CD14-positive monocyte (primary cell): Measurements from ENCODE around the gene AGPAT2. TPM values are rescaled to one million over a fixed set of nuclear protein-coding genes. Genes with fewer than 3 reads are reported as not detected.

Experiments used
- DNase-seq, 3 donors: peaks; one replicate each; pipeline ENCODE4 v3.0.0-alpha.2; 2011 to 2022
- H2AFZ ChIP-seq: 2 replicates; pipeline ENCODE4 v1.6.0; 2012; ENCODE audit warnings: mild to moderate bottlenecking, low read depth, low read length, inconsistent platforms; ENCODE audit not compliant: insufficient read depth, poor library complexity, severe bottlenecking
- H3K27ac ChIP-seq, 2 donors: 1 replicate in 1 of 2; 2 replicates in 1 of 2; pipeline ENCODE4 v1.5.1; 2012 to 2013; ENCODE audit warnings: low read length in 2 of 2, control low read depth in 1 of 2, inconsistent platforms in 1 of 2, low read depth in 1 of 2, mild to moderate bottlenecking in 1 of 2
- H3K27me3 ChIP-seq, 2 donors: one replicate each; pipeline versions ENCODE4 v1.6.0 to v1.6.1; 2011 to 2013; ENCODE audit warnings: low read length in 2 of 2; ENCODE audit not compliant: control insufficient read depth in 2 of 2, insufficient read depth in 2 of 2
- H3K36me3 ChIP-seq, 2 donors: replicated peaks in 1 of 2; 1 replicate in 1 of 2; 2 replicates in 1 of 2; pipeline versions ENCODE4 v1.5.1 to v1.6.1; 2012 to 2013; ENCODE audit warnings: low read length in 2 of 2, control low read depth in 1 of 2, inconsistent platforms in 1 of 2, mild to moderate bottlenecking in 1 of 2; ENCODE audit not compliant: insufficient read depth in 2 of 2, control insufficient read depth in 1 of 2
- H3K4me1 ChIP-seq, 2 donors: 1 replicate in 1 of 2; 2 replicates in 1 of 2; pipeline versions ENCODE4 v1.5.1 to v1.6.1; 2012 to 2013; ENCODE audit warnings: low read length in 2 of 2, control low read depth in 1 of 2, inconsistent platforms in 1 of 2, mild to moderate bottlenecking in 1 of 2, moderate library complexity in 1 of 2; ENCODE audit not compliant: insufficient read depth in 2 of 2, control insufficient read depth in 1 of 2
- H3K4me2 ChIP-seq: replicated peaks from 2 replicates; pipeline ENCODE3; 2012; ENCODE audit warnings: low read length, moderate library complexity, mild to moderate bottlenecking; ENCODE audit not compliant: poor library complexity, severe bottlenecking; ENCODE audit errors: extremely low read depth
- H3K4me3 ChIP-seq, 3 experiments: fragments of 200-600 bp in 1 of 3; sonication (generic) in 1 of 3; replicated peaks in 1 of 3; 1 replicate in 2 of 3; 2 replicates in 1 of 3; pipeline ENCODE4 v1.5.1; 2011 to 2013; ENCODE audit warnings: low read length in 3 of 3, mild to moderate bottlenecking in 3 of 3, control low read depth in 2 of 3, low read depth in 2 of 3, inconsistent platforms in 1 of 3, moderate library complexity in 1 of 3
- H3K79me2 ChIP-seq: 2 replicates; pipeline ENCODE4 v1.6.0; 2012; ENCODE audit warnings: mild to moderate bottlenecking, control low read depth, inconsistent platforms, low read length, moderate library complexity; ENCODE audit not compliant: insufficient read depth
- H3K9ac ChIP-seq: 2 replicates; pipeline ENCODE4 v1.6.0; 2017; ENCODE audit warnings: low read length, mild to moderate bottlenecking; ENCODE audit not compliant: insufficient read depth, poor library complexity, severe bottlenecking
- H3K9me3 ChIP-seq, 2 donors: replicated peaks in 1 of 2; 1 replicate in 1 of 2; 2 replicates in 1 of 2; pipeline versions ENCODE4 v1.5.1 to v1.6.1; 2012 to 2013; ENCODE audit warnings: low read length in 2 of 2, control low read depth in 1 of 2; ENCODE audit not compliant: control insufficient read depth in 1 of 2, insufficient read depth in 1 of 2
- H4K20me1 ChIP-seq: 2 replicates; pipeline ENCODE4 v1.6.0; 2012; ENCODE audit warnings: mild to moderate bottlenecking, low read length, control low read depth, moderate library complexity; ENCODE audit not compliant: insufficient read depth
- H3K27ac Mint-ChIP-seq, 7 donors: one replicate each; pipeline ENCODE4 v1.8.0; 2020; ENCODE audit warnings: mild to moderate bottlenecking in 7 of 7, mixed read lengths in 7 of 7, moderate library complexity in 6 of 7, inconsistent platforms in 2 of 7
- H3K27me3 Mint-ChIP-seq, 3 donors: one replicate each; pipeline ENCODE4 v1.8.0; 2021 to 2022; ENCODE audit warnings: low read depth in 3 of 3, mild to moderate bottlenecking in 3 of 3, mixed read lengths in 3 of 3, moderate library complexity in 3 of 3, inconsistent platforms in 1 of 3
- H3K36me3 Mint-ChIP-seq, 2 donors: one replicate each; pipeline ENCODE4 v1.8.0; 2020; ENCODE audit warnings: mixed read lengths in 2 of 2, inconsistent platforms in 1 of 2, mild to moderate bottlenecking in 1 of 2
- H3K4me1 Mint-ChIP-seq: one replicate; pipeline ENCODE4 v1.8.0; 2020; ENCODE audit warnings: mild to moderate bottlenecking, mixed read lengths
- H3K4me3 Mint-ChIP-seq, 2 donors: one replicate each; pipeline ENCODE4 v1.8.0; 2020; ENCODE audit warnings: mild to moderate bottlenecking in 2 of 2, mixed read lengths in 2 of 2, moderate library complexity in 1 of 2
- H3K9me3 Mint-ChIP-seq, 7 donors: one replicate each; pipeline ENCODE4 v1.8.0; 2020 to 2022; ENCODE audit warnings: mixed read lengths in 7 of 7, mild to moderate bottlenecking in 6 of 7, moderate library complexity in 6 of 7, inconsistent platforms in 2 of 7
- WGBS: methylation state at CpG from one replicate; pipeline ENCODE4 v1.1.5; 2013; ENCODE audit warnings: missing lambda C conversion rate; ENCODE audit not compliant: insufficient coverage; 5-methylcytosine and 5-hydroxymethylcytosine counted together
- intact Hi-C, 2 donors: fragments of 100-400 bp; cut with micrococcal nuclease; formaldehyde crosslinking; loops; one replicate each; pipeline versions ENCODE4 v1.15.0 to v1.15.1; 2023
- polyA plus RNA-seq, 3 donors: library from polyadenylated mRNA; depleted of rRNA in 1 of 3; unstranded in 2 of 3; stranded (reverse) in 1 of 3; fragments of 300-500 nt in 2 of 3; fragments of >200 nt in 1 of 3; fragmentation: Illumina TruSeq in 2 of 3; gene quantifications; 1 replicate in 2 of 3; 2 replicates in 1 of 3; pipeline ENCODE4 v1.2.3, GENCODE V29; 2012 to 2021
- TF ChIP-seq, protein P1 (sequence below): fragments of 200-600 bp; IDR thresholded peaks from one replicate; pipeline ENCODE4 v1.8.0; 2022; ENCODE audit warnings: antibody characterized with exemption, mild to moderate bottlenecking

AGPAT2 gene
- polyA plus RNA-seq, 3 donors, result 80.1 to 139 (median 116) TPM

DNA sequence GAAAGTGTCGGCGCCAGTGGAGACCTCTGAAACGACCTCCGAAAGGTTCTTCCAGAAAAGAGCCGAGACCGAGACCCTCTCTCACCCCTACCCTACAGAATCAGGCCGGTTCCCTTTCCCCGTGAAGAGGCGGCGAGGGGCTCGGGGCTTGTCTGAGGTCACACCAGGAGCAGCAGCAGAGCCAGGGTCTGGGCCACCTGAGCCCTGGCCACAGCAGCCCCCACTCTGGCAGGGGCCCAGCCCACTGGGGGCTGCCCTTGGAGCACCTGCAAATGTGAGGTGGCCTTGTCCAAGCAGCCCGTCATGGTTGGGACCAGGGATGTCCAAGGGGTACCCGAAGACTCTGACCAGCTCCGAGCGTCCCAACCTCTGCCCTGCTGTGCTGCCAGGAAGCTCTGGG, 9.2 kb downstream of the AGPAT2 start:
- DNase-seq, result no peak
- intact Hi-C loops, result no loop called here
- peaks cover 32 to 45% of the 10 kb centered on the region in 2 donors for H3K4me1 ChIP-seq

DNA sequence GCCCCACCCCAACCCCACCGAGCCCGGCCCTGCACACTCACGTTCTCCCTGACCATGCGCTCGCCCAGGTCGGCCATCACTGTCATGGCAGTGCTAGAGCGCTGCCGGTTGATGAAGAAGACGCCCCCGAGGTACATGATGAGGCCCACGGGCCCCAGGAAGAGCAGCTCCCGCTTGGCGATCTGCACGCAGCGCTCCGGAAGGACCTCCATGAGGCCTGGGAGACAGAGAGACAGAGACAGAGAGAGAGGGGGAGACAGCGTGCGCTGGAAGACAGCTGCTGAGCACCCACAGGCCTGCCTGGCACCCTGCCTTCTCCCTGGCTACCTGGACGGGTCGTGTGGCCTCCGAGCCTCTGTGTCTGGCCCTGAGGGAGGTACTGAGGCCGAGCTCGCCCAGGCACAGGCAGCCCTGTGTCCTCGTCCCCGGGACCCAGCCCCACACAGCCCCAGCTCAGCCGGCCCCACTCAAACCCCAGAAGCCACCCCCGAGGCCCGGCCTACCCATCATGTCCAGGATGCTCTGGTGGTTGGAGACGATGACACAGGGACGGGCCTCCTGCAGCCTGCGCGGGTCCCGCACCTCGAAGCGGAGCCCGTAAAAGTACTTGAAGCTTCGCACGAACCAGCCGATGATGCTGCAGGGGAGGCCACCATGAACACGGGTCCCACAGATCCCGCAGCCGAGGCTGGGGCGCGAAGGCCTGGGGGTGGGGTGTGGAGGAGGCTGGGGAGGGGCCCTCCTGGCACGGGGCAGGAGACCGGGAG, 10.2 kb downstream of the AGPAT2 start:
- H3K27ac ChIP-seq, result no peak overlapping the region
- DNase-seq, result no peak
- no peak overlapping the region for H3K4me2 ChIP-seq
- peaks cover 24% of the 10 kb centered on the region for H3K4me1 Mint-ChIP-seq
- WGBS, result 94% methylated on average over 46 of the region's 46 CpGs
- H3K79me2 ChIP-seq, result peaks cover 39% of the 10 kb centered on the region
- peaks cover 32 to 38% of the 10 kb centered on the region in 2 donors for H3K4me1 ChIP-seq
- H3K27ac Mint-ChIP-seq, result peak overlapping the region in 2 of 7 donors; percentile 26 to 37
- TF ChIP-seq, protein P1, sequence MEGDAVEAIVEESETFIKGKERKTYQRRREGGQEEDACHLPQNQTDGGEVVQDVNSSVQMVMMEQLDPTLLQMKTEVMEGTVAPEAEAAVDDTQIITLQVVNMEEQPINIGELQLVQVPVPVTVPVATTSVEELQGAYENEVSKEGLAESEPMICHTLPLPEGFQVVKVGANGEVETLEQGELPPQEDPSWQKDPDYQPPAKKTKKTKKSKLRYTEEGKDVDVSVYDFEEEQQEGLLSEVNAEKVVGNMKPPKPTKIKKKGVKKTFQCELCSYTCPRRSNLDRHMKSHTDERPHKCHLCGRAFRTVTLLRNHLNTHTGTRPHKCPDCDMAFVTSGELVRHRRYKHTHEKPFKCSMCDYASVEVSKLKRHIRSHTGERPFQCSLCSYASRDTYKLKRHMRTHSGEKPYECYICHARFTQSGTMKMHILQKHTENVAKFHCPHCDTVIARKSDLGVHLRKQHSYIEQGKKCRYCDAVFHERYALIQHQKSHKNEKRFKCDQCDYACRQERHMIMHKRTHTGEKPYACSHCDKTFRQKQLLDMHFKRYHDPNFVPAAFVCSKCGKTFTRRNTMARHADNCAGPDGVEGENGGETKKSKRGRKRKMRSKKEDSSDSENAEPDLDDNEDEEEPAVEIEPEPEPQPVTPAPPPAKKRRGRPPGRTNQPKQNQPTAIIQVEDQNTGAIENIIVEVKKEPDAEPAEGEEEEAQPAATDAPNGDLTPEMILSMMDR, result no peak
- no peaks in the 10 kb centered on the region for H3K27me3 Mint-ChIP-seq
- H3K9ac ChIP-seq, result no peak overlapping the region
- no peak overlapping the region for H3K4me3 ChIP-seq
- no peaks in the 10 kb centered on the region for H3K9me3 ChIP-seq
- H3K27me3 ChIP-seq, result no peaks in the 10 kb centered on the region
- no peaks in the 10 kb centered on the region for H3K9me3 Mint-ChIP-seq
- H3K4me3 Mint-ChIP-seq, result no peak overlapping the region
- H3K36me3 ChIP-seq, result peaks cover 40 to 47% of the 10 kb centered on the region in 2 donors
- intact Hi-C loops, result no loop called here
- H4K20me1 ChIP-seq, result peaks cover 84% of the 10 kb centered on the region
- H2AFZ ChIP-seq, result no peak overlapping the region
- peaks cover 18 to 45% of the 10 kb centered on the region in 2 donors for H3K36me3 Mint-ChIP-seq

More for the DNA sequence above, 9.2 kb downstream of the AGPAT2 start:
- Mint-ChIP-seq H3K27me3 (no peaks in the 10 kb centered on the region), H3K9me3 (no peaks in the 10 kb centered on the region), H3K36me3 (peaks cover 16 to 41% of the 10 kb centered on the region in 2 donors), H3K4me1 (peaks cover 24% of the 10 kb centered on the region), H3K27ac (peak overlapping the region in 4 of 7 donors; percentile 15 to 68 (median 60)), H3K4me3 (no peak overlapping the region)
- peaks cover 85% of the 10 kb centered on the region for H4K20me1 ChIP-seq
- H3K4me3 ChIP-seq, result no peak overlapping the region
- no peak overlapping the region for H3K4me2 ChIP-seq
- H3K9me3 ChIP-seq, result no peaks in the 10 kb centered on the region
- no peaks in the 10 kb centered on the region for H3K27me3 ChIP-seq
- peaks cover 48% of the 10 kb centered on the region for H3K79me2 ChIP-seq
- peaks cover 40 to 43% of the 10 kb centered on the region in 2 donors for H3K36me3 ChIP-seq
- H3K9ac ChIP-seq, result no peak overlapping the region
- TF ChIP-seq, protein P1, result no peak
- peak overlapping the region; percentile 70 to 87 for H3K27ac ChIP-seq
- 73% methylated on average over 14 of the region's 15 CpGs for WGBS
- no peak overlapping the region for H2AFZ ChIP-seq
